Keratinocyte (primary cell): ENCODE data around the gene LHPP. TPM values are rescaled to one million over a fixed set of nuclear protein-coding genes. Genes with fewer than 3 reads are reported as not detected.

Experiments used
- DNase-seq: peaks from one replicate; pipeline ENCODE4 v3.0.0-alpha.2; 2011; ENCODE audit warnings: low read depth, missing footprints, low spot score
- FAIRE-seq: peaks from 2 replicates; lab custom pipeline; 2011; peaks lifted over from hg19 to GRCh38; lab: Jason Lieb, UNC
- H2AFZ ChIP-seq: 2 replicates; pipeline ENCODE4 v1.6.0; 2012; ENCODE audit warnings: low read length, control low read depth, inconsistent platforms; ENCODE audit not compliant: control insufficient read depth
- H3K27ac ChIP-seq: 2 replicates; pipeline ENCODE4 v1.5.1; 2011; ENCODE audit warnings: low read length; ENCODE audit not compliant: control insufficient read depth, insufficient read depth
- H3K27me3 ChIP-seq: 3 replicates; pipeline ENCODE4 v1.6.0; 2011; ENCODE audit warnings: low read length; ENCODE audit not compliant: control insufficient read depth, insufficient read depth; ENCODE audit errors: extremely low read depth
- H3K36me3 ChIP-seq, 2 experiments: 2 replicates in 1 of 2; 3 replicates in 1 of 2; pipeline ENCODE4 v1.5.1; 2011; ENCODE audit warnings: low read length in 2 of 2, mild to moderate bottlenecking in 1 of 2; ENCODE audit not compliant: control insufficient read depth in 2 of 2, insufficient read depth in 2 of 2; ENCODE audit errors: extremely low read depth in 1 of 2
- H3K4me1 ChIP-seq: 3 replicates; pipeline ENCODE4 v1.5.1; 2011; ENCODE audit warnings: low read length; ENCODE audit not compliant: control insufficient read depth, insufficient read depth; ENCODE audit errors: extremely low read depth
- H3K4me2 ChIP-seq: 3 replicates; pipeline ENCODE4 v1.6.0; 2011; ENCODE audit warnings: low read depth, low read length; ENCODE audit not compliant: control insufficient read depth, insufficient read depth; ENCODE audit errors: extremely low read depth
- H3K4me3 ChIP-seq, 3 experiments: fragments of 200-600 bp in 1 of 3; sonication (generic) in 1 of 3; 2 replicates in 2 of 3; 3 replicates in 1 of 3; pipeline ENCODE4 v1.5.1; 2011 to 2016; ENCODE audit warnings: low read length in 3 of 3, mild to moderate bottlenecking in 3 of 3, control low read depth in 2 of 3, inconsistent platforms in 1 of 3, low read depth in 1 of 3, mixed read lengths in 1 of 3, mixed run types in 1 of 3, moderate library complexity in 1 of 3; ENCODE audit not compliant: control insufficient read depth in 2 of 3, insufficient read depth in 2 of 3; ENCODE audit errors: extremely low read depth in 1 of 3
- H3K79me2 ChIP-seq: 2 replicates; pipeline ENCODE4 v1.6.0; 2012; ENCODE audit warnings: low read length; ENCODE audit not compliant: control insufficient read depth, insufficient read depth
- H3K9ac ChIP-seq: 3 replicates; pipeline ENCODE4 v1.6.0; 2011; ENCODE audit warnings: low read length; ENCODE audit not compliant: control insufficient read depth, insufficient read depth; ENCODE audit errors: extremely low read depth
- H3K9me1 ChIP-seq: 3 replicates; pipeline ENCODE4 v1.6.0; 2011; ENCODE audit warnings: low read length; ENCODE audit not compliant: control insufficient read depth, insufficient read depth; ENCODE audit errors: extremely low read depth
- H3K9me3 ChIP-seq: 2 replicates; pipeline ENCODE4 v1.5.1; 2012; ENCODE audit warnings: low read depth, low read length; ENCODE audit not compliant: control insufficient read depth
- H4K20me1 ChIP-seq: 3 replicates; pipeline ENCODE4 v1.6.0; 2011; ENCODE audit warnings: low read length; ENCODE audit not compliant: control insufficient read depth, insufficient read depth; ENCODE audit errors: extremely low read depth
- EZH2 ChIP-seq: IDR thresholded peaks from one replicate; pipeline ENCODE4 v1.6.1; 2012; ENCODE audit warnings: inconsistent platforms, mild to moderate bottlenecking, low read length, moderate library complexity
- dilution Hi-C: fragments of 300-500 bp; cut with MboI; formaldehyde crosslinking; loops from one replicate; pipeline ENCODE4 v1.7.0; 2020; ENCODE audit warnings: low sequenced_read_pairs; ENCODE audit not compliant: extremely low pct_ligation_motif_present
- polyA plus RNA-seq, 5 experiments: library from polyadenylated mRNA; depleted of rRNA in 3 of 5; stranded (reverse) in 3 of 5; stranded (forward) in 1 of 5; unstranded in 1 of 5; fragments of >200 nt; gene quantifications; 1 replicate in 1 of 5; 2 replicates in 3 of 5; 3 replicates in 1 of 5; pipeline versions ENCODE4 v1.2.1 to v1.2.3, GENCODE V29; 2011 to 2012; ENCODE audit warnings: missing spikeins in 2 of 5, low read depth in 1 of 5, low replicate concordance in 1 of 5
- TF ChIP-seq, protein P1 (sequence below), 3 experiments: IDR thresholded peaks in 1 of 3; conservative IDR thresholded peaks in 1 of 3; optimal IDR thresholded peaks in 1 of 3; 2 replicates in 2 of 3; 3 replicates in 1 of 3; pipeline versions ENCODE3 to v1.5.1; 2011; ENCODE audit warnings: low read length in 3 of 3, mild to moderate bottlenecking in 3 of 3, moderate library complexity in 2 of 3, control low read depth in 1 of 3, inconsistent platforms in 1 of 3; ENCODE audit not compliant: insufficient read depth in 2 of 3; ENCODE audit errors: extremely low read depth in 1 of 3

Gene LHPP
- polyA plus RNA-seq, 1 donor (not counting 4 experiments of a cell fraction or from before 2014, with no cell fraction given) = 13.1 TPM

DNA sequence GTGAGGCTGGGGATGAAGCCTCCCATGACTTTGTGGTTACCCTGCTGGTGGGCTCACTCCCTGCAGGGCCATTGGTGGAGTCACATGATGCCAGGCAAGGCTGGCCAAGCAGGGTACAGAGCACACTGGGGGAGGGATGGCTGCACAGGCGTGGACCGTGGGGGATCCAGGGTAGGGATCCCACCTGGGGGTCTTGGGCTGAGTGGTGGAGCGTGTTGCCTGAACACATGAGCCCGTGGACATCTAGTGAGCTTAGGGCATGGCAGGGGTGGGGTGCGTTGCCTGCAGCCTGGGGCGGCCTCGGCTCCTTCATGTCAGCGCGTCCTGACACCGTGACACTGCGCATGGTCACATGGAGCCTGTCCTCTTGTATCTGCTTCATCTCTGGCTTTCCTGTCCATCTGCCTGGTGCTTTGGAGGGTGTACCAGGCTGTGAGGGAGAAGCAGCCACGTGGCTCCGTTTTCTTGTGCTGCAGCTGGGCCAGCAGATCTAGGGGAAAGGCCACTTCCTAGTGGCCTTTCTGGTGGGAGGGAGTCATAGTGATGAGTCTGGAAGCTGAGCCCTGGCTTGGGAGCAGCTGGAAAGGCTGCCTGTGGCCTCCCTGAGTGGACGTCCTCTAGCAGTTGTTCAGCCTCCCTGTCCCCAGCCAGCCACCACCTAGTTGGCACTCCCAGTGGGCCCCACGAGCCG, 96.2 kb downstream of the LHPP start:
- H3K79me2 ChIP-seq = no peaks in the 10 kb centered on the region
- no peak overlapping the region for H3K27ac ChIP-seq
- dilution Hi-C loops = no loop called here
- FAIRE-seq = no peak
- no peaks in the 10 kb centered on the region for H3K27me3 ChIP-seq
- TF ChIP-seq, protein P1, sequence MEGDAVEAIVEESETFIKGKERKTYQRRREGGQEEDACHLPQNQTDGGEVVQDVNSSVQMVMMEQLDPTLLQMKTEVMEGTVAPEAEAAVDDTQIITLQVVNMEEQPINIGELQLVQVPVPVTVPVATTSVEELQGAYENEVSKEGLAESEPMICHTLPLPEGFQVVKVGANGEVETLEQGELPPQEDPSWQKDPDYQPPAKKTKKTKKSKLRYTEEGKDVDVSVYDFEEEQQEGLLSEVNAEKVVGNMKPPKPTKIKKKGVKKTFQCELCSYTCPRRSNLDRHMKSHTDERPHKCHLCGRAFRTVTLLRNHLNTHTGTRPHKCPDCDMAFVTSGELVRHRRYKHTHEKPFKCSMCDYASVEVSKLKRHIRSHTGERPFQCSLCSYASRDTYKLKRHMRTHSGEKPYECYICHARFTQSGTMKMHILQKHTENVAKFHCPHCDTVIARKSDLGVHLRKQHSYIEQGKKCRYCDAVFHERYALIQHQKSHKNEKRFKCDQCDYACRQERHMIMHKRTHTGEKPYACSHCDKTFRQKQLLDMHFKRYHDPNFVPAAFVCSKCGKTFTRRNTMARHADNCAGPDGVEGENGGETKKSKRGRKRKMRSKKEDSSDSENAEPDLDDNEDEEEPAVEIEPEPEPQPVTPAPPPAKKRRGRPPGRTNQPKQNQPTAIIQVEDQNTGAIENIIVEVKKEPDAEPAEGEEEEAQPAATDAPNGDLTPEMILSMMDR (optimal IDR thresholded peaks at IDR 0.05 in 1 of 3, IDR thresholded peaks at IDR 0.05 in 1 of 3, conservative IDR thresholded peaks at IDR 0.05 in 1 of 3; ENCODE audit: extremely low read depth in 1 of 3, insufficient read depth in 2 of 3, low read length in 3 of 3) = no peak
- TF ChIP-seq EZH2 = no peak
- no peaks in the 10 kb centered on the region for H3K36me3 ChIP-seq
- no peaks in the 10 kb centered on the region for H3K9me3 ChIP-seq
- H4K20me1 ChIP-seq = no peaks in the 10 kb centered on the region
- H3K9ac ChIP-seq = no peak overlapping the region
- no peak for DNase-seq
- no peak overlapping the region for H2AFZ ChIP-seq
- H3K4me2 ChIP-seq = no peak overlapping the region
- peaks cover 3% of the 10 kb centered on the region for H3K4me1 ChIP-seq
- H3K4me3 ChIP-seq = no peak overlapping the region
- H3K9me1 ChIP-seq = no peaks in the 10 kb centered on the region

DNA sequence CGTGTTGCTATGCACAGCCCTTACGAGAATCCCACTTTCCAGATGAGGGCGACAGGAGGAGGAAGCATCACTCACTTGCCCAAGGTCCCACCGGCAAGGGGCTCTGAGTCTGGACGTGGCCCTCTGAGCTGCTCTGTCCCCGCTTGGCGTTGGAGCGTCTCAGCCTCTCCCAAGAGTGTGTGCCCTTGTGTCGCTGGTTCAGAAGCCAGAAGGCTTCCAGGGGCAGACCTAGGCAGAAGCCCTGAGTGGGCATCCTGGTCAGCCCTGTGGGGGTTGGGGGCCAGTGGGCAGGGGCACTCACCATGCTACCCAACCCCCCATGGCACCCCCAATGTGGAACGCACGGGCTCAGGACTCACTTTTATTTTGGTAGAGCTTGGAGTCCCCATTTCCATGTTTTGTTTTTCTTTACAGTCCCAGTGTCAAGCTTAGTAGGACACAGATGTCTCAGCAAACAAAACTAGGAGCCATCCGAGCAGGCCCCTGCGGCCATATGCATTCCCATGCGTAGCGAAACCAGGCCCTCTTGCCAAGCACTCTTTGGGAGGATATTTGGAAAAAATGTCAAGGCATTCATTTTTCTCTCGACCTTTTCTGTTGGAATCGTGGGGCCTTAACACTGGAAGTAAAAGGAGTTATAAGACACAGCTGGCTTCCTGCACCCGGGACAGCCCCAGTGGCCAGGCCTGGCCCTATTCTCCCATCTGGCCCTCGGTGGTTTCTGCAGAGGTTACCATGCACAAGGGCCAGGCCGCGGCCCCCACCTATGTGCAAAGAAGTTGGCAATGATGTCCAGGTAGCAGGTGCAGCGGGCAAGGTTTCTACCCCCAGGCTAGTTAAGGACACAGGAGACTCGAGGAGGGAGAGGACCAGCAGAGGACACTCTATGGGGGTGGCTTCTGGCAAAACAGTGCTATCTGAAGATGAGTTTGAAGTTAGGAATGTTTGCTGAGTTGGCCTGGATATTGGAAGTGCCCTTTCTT, 97.0 kb downstream of the LHPP start:
- H2AFZ ChIP-seq = no peak overlapping the region
- no peak overlapping the region for H3K9ac ChIP-seq
- TF ChIP-seq, protein P1 (optimal IDR thresholded peaks at IDR 0.05 in 1 of 3, IDR thresholded peaks at IDR 0.05 in 1 of 3, conservative IDR thresholded peaks at IDR 0.05 in 1 of 3; ENCODE audit: extremely low read depth in 1 of 3, insufficient read depth in 2 of 3, low read length in 3 of 3) = no peak
- no peak for TF ChIP-seq EZH2
- no peak overlapping the region for H3K4me3 ChIP-seq
- no peak overlapping the region for H3K27ac ChIP-seq
- no peak for FAIRE-seq
- no peaks in the 10 kb centered on the region for H3K9me1 ChIP-seq
- H4K20me1 ChIP-seq = no peaks in the 10 kb centered on the region
- H3K36me3 ChIP-seq = no peaks in the 10 kb centered on the region
- no peak overlapping the region for H3K4me2 ChIP-seq
- dilution Hi-C loops = no loop called here
- H3K27me3 ChIP-seq = no peaks in the 10 kb centered on the region
- H3K9me3 ChIP-seq = no peaks in the 10 kb centered on the region
- H3K79me2 ChIP-seq = no peaks in the 10 kb centered on the region
- peaks cover 3% of the 10 kb centered on the region for H3K4me1 ChIP-seq
- no peak for DNase-seq
